Kidney epithelial cell (primary cell): ENCODE measurements around the gene RNF225. TPM values are rescaled to one million over a fixed set of nuclear protein-coding genes. Genes with fewer than 3 reads are reported as not detected.
A peak's percentile ranks its signal among the peaks of the same experiment; 100 is the strongest.

Experiments used
- DNase-seq: peaks from one replicate; pipeline ENCODE4 v3.0.0-alpha.2; 2010; ENCODE audit warnings: low read depth
- H3K27me3 ChIP-seq: 2 replicates; pipeline ENCODE4 v1.6.0; 2011; ENCODE audit warnings: low read length; ENCODE audit not compliant: control insufficient read depth, insufficient read depth
- H3K36me3 ChIP-seq: 2 replicates; pipeline ENCODE4 v1.5.1; 2011; ENCODE audit warnings: low read length; ENCODE audit not compliant: control insufficient read depth, insufficient read depth
- H3K4me3 ChIP-seq: 2 replicates; pipeline ENCODE4 v1.5.1; 2011; ENCODE audit warnings: low read depth, mild to moderate bottlenecking, control low read depth, low read length
- total RNA-seq: library from RNA; depleted of rRNA; stranded (reverse); fragments of >200 nt; gene quantifications from 2 replicates; pipeline ENCODE4 v1.2.3, GENCODE V29; 2015
- TF ChIP-seq, protein P1 (sequence below): IDR thresholded peaks from 2 replicates; pipeline ENCODE4 v1.5.1; 2011; ENCODE audit warnings: mild to moderate bottlenecking, moderate library complexity, low read length, control low read depth, inconsistent platforms; ENCODE audit not compliant: insufficient read depth, poor library complexity, severe bottlenecking

The RNF225 gene
- total RNA-seq, 1 donor from 2014 or later, result not detected

DNA sequence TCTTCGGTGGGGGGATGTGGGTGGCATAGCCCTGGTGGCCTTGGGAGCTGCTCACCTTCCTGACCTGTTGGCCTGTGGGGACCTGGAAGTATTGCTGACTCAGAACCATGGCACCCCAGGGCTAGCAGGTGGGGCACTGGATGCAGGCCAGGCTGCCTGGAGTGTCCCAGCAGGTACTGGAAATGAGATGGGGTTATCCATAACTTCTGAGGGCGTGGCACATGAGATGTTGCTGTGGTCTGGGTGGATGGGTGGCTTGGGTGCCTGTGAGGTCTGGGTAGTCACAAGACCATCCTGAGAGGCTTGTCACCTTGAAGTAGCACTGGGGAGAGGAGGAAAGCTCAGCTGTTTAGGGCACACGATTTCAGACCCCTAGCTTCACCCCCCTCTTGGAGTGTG, 636 bp upstream of the RNF225 start:
- peaks cover 10% of the 10 kb centered on the region for H3K36me3 ChIP-seq
- DNase-seq, result no peak
- TF ChIP-seq, protein P1, sequence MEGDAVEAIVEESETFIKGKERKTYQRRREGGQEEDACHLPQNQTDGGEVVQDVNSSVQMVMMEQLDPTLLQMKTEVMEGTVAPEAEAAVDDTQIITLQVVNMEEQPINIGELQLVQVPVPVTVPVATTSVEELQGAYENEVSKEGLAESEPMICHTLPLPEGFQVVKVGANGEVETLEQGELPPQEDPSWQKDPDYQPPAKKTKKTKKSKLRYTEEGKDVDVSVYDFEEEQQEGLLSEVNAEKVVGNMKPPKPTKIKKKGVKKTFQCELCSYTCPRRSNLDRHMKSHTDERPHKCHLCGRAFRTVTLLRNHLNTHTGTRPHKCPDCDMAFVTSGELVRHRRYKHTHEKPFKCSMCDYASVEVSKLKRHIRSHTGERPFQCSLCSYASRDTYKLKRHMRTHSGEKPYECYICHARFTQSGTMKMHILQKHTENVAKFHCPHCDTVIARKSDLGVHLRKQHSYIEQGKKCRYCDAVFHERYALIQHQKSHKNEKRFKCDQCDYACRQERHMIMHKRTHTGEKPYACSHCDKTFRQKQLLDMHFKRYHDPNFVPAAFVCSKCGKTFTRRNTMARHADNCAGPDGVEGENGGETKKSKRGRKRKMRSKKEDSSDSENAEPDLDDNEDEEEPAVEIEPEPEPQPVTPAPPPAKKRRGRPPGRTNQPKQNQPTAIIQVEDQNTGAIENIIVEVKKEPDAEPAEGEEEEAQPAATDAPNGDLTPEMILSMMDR, result no peak
- H3K27me3 ChIP-seq, result peaks cover 22% of the 10 kb centered on the region
- H3K4me3 ChIP-seq, result no peak overlapping the region

DNA sequence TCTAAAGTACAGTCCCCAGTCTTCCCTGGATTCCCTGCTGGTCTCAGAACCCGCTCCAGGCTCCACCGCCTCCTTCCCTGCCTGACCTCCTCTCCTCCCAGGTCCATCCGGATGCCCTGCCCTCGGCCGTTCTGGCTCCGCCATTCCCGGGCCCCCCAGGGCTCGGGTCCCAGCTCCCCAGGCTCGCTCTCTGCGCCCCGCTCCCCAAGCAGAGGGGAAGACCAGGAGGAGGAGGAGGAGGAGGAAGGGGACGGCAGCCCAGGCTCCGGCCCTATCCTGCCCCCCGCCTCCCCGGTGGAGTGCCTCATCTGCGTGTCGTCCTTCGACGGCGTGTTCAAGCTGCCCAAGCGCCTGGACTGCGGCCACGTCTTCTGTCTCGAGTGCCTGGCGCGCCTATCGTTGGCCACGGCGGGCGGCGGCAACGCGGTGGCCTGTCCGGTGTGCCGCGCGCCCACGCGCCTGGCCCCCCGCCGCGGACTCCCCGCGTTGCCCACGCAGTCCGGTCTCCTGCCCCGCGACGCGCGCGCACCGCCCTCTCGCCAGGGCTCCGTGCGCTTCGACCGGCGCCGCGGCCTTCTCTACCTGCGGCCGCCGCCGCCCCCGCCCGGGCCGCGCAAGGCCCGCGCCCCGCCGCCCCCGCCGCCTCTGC, 647 bp downstream of the RNF225 start:
- DNase-seq, result no peak
- Histone ChIP-seq H3K4me3 (peak overlapping the region; percentile 2), H3K36me3 (peaks cover 10% of the 10 kb centered on the region), H3K27me3 (peaks cover 22% of the 10 kb centered on the region)
- TF ChIP-seq, protein P1, result no peak

DNA sequence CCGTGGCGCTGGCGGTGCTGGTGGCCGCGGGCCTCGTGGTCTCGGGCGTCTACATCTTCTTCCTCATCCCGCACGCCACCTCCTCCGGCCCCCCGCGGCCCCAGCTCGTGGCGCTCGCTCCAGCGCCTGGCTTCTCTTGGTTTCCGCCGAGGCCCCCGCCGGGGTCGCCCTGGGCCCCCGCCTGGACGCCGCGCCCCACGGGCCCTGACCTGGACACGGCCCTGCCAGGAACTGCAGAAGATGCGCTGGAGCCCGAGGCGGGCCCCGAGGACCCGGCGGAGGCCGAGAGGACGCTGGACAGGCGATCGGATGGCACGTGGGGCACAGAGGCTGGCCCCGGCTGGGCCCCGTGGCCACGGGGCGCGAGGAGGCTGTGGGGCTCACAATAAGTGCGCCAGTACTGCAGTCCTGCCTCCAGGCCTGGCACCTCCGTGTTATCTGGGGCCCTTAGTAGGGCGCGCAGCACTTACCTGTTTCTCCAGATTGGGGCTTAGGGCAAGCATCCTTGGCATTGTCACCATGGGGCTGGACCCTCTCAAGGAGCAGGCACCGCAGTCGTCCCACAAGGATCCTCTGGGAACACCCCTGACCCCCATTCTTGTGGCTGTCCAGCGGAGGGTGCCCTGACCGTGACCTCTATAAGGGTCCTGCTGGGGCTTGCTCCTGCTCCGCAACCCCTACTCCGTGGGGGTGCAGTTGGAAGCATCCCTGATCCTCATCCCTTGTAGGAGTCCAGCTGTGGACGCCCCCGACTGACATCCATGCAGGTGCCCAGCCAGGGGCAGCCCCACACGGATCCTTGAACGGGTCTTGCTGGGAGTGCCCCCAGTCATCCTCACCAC, 1.5 kb downstream of the RNF225 start:
- H3K27me3 ChIP-seq, result peaks cover 22% of the 10 kb centered on the region
- no peak overlapping the region for H3K4me3 ChIP-seq
- peaks cover 10% of the 10 kb centered on the region for H3K36me3 ChIP-seq

DNA sequence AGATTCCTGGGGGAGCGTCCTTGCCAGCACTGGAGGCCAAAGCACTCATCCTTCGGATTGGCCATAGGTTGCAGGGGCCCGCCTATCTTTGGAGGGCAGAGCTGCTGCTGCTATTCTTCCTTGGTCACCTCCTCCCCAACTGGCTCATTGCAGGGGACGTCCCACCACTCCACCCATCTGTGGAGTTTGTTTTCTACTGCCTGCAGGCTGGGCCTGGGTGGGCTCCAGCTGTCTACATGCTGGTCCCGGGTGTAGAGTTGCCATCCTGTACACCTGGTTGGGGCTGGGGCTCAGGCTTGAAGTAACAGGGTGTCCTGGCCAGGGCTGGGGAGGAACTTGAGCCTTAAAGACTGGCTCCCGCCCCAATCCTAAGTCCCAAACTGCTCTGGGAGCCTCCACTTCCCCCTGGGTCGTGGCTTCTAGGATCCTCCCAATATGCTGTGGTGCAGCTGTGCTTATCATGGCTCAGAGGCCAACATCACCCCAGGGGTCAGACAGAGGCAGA, 2.1 kb downstream of the RNF225 start:
- Histone ChIP-seq H3K4me3 (no peak overlapping the region), H3K27me3 (peaks cover 22% of the 10 kb centered on the region), H3K36me3 (peaks cover 10% of the 10 kb centered on the region)
- DNase-seq, result no peak
- TF ChIP-seq, protein P1, result no peak

More for the DNA sequence above, 1.5 kb downstream of the RNF225 start:
- TF ChIP-seq, protein P1, result no peak
- DNase-seq, result no peak

DNA sequence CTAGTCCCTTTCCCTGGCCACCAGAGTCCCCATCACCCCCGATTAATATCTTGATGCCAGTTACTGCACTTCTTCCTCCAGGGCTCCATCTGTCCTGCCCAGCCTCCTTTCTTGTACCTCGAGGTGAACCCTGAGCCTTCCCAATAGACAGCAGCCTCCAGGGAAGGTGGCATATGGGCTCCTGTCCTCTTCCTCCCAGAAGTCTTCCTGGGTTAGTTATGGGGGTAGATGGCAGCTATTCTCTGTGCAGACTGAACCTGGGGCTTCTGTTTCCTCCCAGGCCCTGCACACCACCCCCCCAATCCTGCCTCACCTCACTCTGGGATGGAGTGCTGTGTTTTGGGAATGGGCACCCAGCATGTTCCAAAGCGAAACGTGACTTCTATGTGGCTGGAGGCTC, 2.6 kb downstream of the RNF225 start:
- Histone ChIP-seq H3K4me3 (no peak overlapping the region), H3K27me3 (peaks cover 22% of the 10 kb centered on the region), H3K36me3 (peaks cover 6% of the 10 kb centered on the region)
- TF ChIP-seq, protein P1, result no peak
- no peak for DNase-seq

DNA sequence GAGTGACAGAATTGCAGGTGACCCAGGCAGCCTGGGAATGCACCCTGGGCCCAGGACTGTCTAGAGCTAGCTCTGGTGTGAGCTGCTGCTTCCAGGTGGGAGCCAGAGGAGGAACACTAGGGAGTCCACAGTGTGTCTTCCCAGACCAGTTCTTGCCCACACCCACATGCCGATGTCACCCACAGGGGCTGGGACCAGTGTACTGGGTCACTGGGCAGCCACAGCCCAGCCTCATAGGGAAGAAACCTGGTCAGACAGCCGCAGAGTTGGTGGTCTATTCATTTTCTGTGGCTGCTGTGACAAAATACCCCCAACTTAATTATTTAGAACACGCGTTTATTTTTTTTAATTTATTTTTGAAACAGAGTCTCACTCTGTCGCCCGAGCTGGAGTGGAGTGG, 3.1 kb downstream of the RNF225 start:
- DNase-seq, result no peak
- TF ChIP-seq, protein P1, result no peak

More for the DNA sequence above, 3.1 kb downstream of the RNF225 start:
- Histone ChIP-seq H3K4me3 (no peak overlapping the region), H3K27me3 (peaks cover 22% of the 10 kb centered on the region), H3K36me3 (peaks cover 5% of the 10 kb centered on the region)
